HEK293T (cell line): Measurements from ENCODE around the gene RGS7.

Experiments
- ARNT ChIP-seq: fragments of 450-650 bp; IDR thresholded peaks from 2 replicates; pipeline ENCODE4 v1.6.1; 2017; ENCODE audit warnings: mild to moderate bottlenecking
- BHLHE40 ChIP-seq: fragments of 450-650 bp; IDR thresholded peaks from 2 replicates; pipeline ENCODE4 v1.6.1; 2016; ENCODE audit warnings: mild to moderate bottlenecking, moderate library complexity, borderline replicate concordance
- CTBP1 ChIP-seq: fragments of 450-650 bp; IDR thresholded peaks from 2 replicates; pipeline ENCODE4 v1.6.1; 2016; ENCODE audit warnings: borderline replicate concordance
- ELF4 ChIP-seq: fragments of 450-650 bp; IDR thresholded peaks from 2 replicates; pipeline ENCODE4 v1.6.1; 2017; ENCODE audit warnings: antibody characterized with exemption
- FOXA1 ChIP-seq: fragments of 450-650 bp; IDR thresholded peaks from 2 replicates; pipeline ENCODE4 v1.6.1; 2016; ENCODE audit warnings: mild to moderate bottlenecking
- FOXK2 ChIP-seq: fragments of 450-650 bp; IDR thresholded peaks from 2 replicates; pipeline ENCODE4 v1.6.1; 2016; ENCODE audit warnings: mild to moderate bottlenecking
- FOXM1 ChIP-seq: fragments of 450-650 bp; IDR thresholded peaks from 2 replicates; pipeline ENCODE4 v1.6.1; 2017; ENCODE audit warnings: mild to moderate bottlenecking, borderline replicate concordance
- HDGF ChIP-seq: fragments of 450-650 bp; IDR thresholded peaks from 2 replicates; pipeline ENCODE4 v1.6.1; 2017; ENCODE audit warnings: antibody characterized with exemption, borderline replicate concordance
- NFRKB ChIP-seq: fragments of 450-650 bp; IDR thresholded peaks from 2 replicates; pipeline ENCODE4 v1.6.1; 2016; ENCODE audit warnings: mild to moderate bottlenecking, moderate library complexity
- SP1 ChIP-seq: fragments of 450-650 bp; IDR thresholded peaks from 2 replicates; pipeline ENCODE4 v1.6.1; 2017
- SUZ12 ChIP-seq: fragments of 450-650 bp; IDR thresholded peaks from 2 replicates; pipeline ENCODE4 v1.6.1; 2016; ENCODE audit warnings: mild to moderate bottlenecking
- ZNF384 ChIP-seq: fragments of 450-650 bp; IDR thresholded peaks from 2 replicates; pipeline ENCODE4 v1.6.1; 2016

- no peak for TF ChIP-seq ARNT
- no peak for TF ChIP-seq ELF4
- no peak for TF ChIP-seq FOXM1
- no peak for TF ChIP-seq HDGF
- no peak for TF ChIP-seq FOXK2
- TF ChIP-seq BHLHE40, result no peak
- no peak for TF ChIP-seq ZNF384
- no peak for TF ChIP-seq SP1
- TF ChIP-seq NFRKB, result no peak
- TF ChIP-seq SUZ12, result no peak
- no peak for TF ChIP-seq FOXA1
- TF ChIP-seq CTBP1, result no peak
Measured at GRCh38 chr1:241081473-241081872, 275.5 kb downstream of the RGS7 start.
